ENCODE data around the gene RTN4IP1. TPM values are rescaled to one million over a fixed set of nuclear protein-coding genes. Genes with fewer than 3 reads are reported as not detected.

The RTN4IP1 gene
- total RNA-seq, 6 donors from 2014 or later: 1.6 to 5.9 (median 4.3) TPM

- Histone ChIP-seq H3K4me3 (no peak overlapping the region), H3K4me1 (no peaks in the 10 kb centered on the region), H3K9me3 (no peaks in the 10 kb centered on the region), H3K27me3 (no peaks in the 10 kb centered on the region), H3K27ac (no peak overlapping the region), H3K36me3 (peaks cover 0 to 5% (median under 1%) of the 10 kb centered on the region in 4 donors)
- ATAC-seq (ENCODE audit: low FRiP score in 2 of 2): no peak
- no peak for DNase-seq
- TF ChIP-seq CTCF (IDR thresholded peaks at IDR 0.05) (no peak), POLR2A (IDR thresholded peaks at IDR 0.05) (no peak), POLR2AphosphoS5 (IDR thresholded peaks at IDR 0.05) (no peak), EP300 (IDR thresholded peaks at IDR 0.05) (no peak)
Measured at GRCh38 chr6:106617302-106617701, 12.0 kb downstream of the RTN4IP1 start.

GRCh38 chr6:106614592-106615257 lies 14.6 kb downstream of the RTN4IP1 start:
- ATAC-seq (ENCODE audit: low FRiP score in 2 of 2) (no peak), DNase-seq (no peak)
- Histone ChIP-seq H3K27me3 (no peaks in the 10 kb centered on the region), H3K4me1 (no peaks in the 10 kb centered on the region), H3K9me3 (no peaks in the 10 kb centered on the region), H3K4me3 (no peak overlapping the region), H3K27ac (no peak overlapping the region), H3K36me3 (peaks cover 0 to 5% (median 0%) of the 10 kb centered on the region in 4 donors)
- 75 to 78% methylated on average over 3 of the region's 3 CpGs for whole genome bisulfite sequencing, 2 donors
- TF ChIP-seq POLR2A (IDR thresholded peaks at IDR 0.05) (no peak), POLR2AphosphoS5 (IDR thresholded peaks at IDR 0.05) (no peak), CTCF (IDR thresholded peaks at IDR 0.05) (no peak), EP300 (IDR thresholded peaks at IDR 0.05) (no peak)

GRCh38 chr6:106614166-106614565 lies 15.1 kb downstream of the RTN4IP1 start:
- Histone ChIP-seq H3K9me3 (no peaks in the 10 kb centered on the region), H3K27ac (no peak overlapping the region), H3K27me3 (no peaks in the 10 kb centered on the region), H3K36me3 (peaks cover 0 to 5% (median 0%) of the 10 kb centered on the region in 4 donors), H3K4me1 (no peaks in the 10 kb centered on the region), H3K4me3 (no peak overlapping the region)
- 59 to 88% methylated on average over 1 of the region's 1 CpG for WGBS, 2 donors
- TF ChIP-seq EP300 (IDR thresholded peaks at IDR 0.05): no peak
- no peak for TF ChIP-seq POLR2A (IDR thresholded peaks at IDR 0.05)
- TF ChIP-seq CTCF (IDR thresholded peaks at IDR 0.05): no peak
- no peak for TF ChIP-seq POLR2AphosphoS5 (IDR thresholded peaks at IDR 0.05)
- DNase-seq: no peak
- no peak for ATAC-seq (ENCODE audit: low FRiP score in 2 of 2)

- WGBS, 2 donors: 100% methylated on average over 1 of the region's 1 CpG
- Histone ChIP-seq H3K36me3 (peaks cover 0 to 5% (median 0%) of the 10 kb centered on the region in 4 donors), H3K27ac (no peak overlapping the region), H3K9me3 (no peaks in the 10 kb centered on the region), H3K4me3 (no peak overlapping the region), H3K4me1 (no peaks in the 10 kb centered on the region), H3K27me3 (no peaks in the 10 kb centered on the region)
- no peak for TF ChIP-seq EP300 (IDR thresholded peaks at IDR 0.05)
- no peak for TF ChIP-seq CTCF (IDR thresholded peaks at IDR 0.05)
- DNase-seq: no peak
- ATAC-seq (ENCODE audit: low FRiP score in 2 of 2): no peak
Measured at GRCh38 chr6:106613590-106613989, 15.7 kb downstream of the RTN4IP1 start.

Data from upper lobe of left lung (tissue), 6 donors.